22Rv1 (cell line): Measurements from ENCODE around the gene GRIFIN.

Source experiments
- CTCF ChIP-seq: fragments of 450-650 bp; IDR thresholded peaks from 2 replicates; pipeline ENCODE4 v1.5.1; 2017; ENCODE audit warnings: mild to moderate bottlenecking
- ZFX ChIP-seq: fragments of 450-650 bp; IDR thresholded peaks from 2 replicates; pipeline ENCODE4 v1.6.1; 2017; ENCODE audit warnings: antibody characterized with exemption, borderline replicate concordance

GRCh38 chr7:2520131-2520760, 44.0 kb upstream of the GRIFIN start:
- 0 out of 2 replicates have a peak, but pooled peaks have one; percentile 10 for TF ChIP-seq CTCF
- TF ChIP-seq ZFX: no peak
